ENCODE measurements around the gene CKAP2L. TPM values are rescaled to one million over a fixed set of nuclear protein-coding genes. Genes with fewer than 3 reads are reported as not detected.

The CKAP2L gene
- total RNA-seq, 1 donor from 2014 or later = 5.1 TPM

DNA sequence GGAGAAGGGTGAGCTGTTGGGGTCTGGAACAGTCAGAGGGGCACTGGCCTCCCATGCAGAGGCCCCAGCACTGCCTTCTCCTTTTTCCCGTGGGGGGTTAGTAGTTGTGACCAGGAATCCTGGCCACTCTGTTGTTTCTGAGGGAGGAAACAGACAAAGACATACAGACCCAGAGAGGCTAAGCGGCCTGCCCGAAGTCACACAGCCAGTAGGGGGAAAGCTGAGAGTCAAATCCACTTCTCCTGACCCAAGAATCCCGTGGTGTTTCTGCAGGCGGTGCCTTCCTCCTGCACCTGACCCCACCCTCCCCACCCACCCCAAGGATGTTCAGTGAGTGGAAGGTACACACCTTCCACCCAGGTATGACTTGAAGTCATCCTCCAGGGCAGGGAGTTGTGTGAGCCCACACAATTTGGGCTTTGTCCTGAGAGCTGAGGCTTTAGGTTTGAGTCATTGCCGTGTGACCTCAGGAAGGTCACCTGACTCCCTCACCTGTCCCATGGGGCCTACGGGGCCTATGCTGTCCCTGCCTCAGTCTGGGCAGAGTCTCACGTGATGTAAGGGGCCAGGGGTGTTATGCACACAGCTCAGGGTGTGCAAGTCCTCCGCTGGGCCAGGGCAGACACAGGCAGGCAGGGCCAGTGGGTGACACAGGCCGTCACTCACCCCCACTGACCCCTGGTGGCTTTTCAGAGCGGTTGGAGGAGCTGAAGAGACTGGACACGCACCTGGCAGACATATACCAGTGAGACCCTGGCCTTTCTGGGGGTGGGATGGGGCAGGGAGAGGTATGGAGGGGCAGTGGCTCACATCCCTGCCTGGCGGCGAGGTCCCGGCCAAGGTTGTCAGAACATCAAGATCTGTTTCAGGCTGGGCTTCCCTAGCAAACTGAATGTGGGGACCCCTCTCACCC is 38.6 kb downstream of the CKAP2L start:
- peaks cover 16% of the 10 kb centered on the region for H3K4me1 Mint-ChIP-seq (ENCODE audit: low read depth)
- TF ChIP-seq CTCF (IDR thresholded peaks at IDR 0.05) = no peak
- H3K9me3 Mint-ChIP-seq (ENCODE audit: low read depth) = no peaks in the 10 kb centered on the region
- no peaks in the 10 kb centered on the region for H3K36me3 Mint-ChIP-seq (ENCODE audit: low read depth)
- H3K27ac Mint-ChIP-seq (ENCODE audit: unreplicated experiment) = no peak overlapping the region
- no peak overlapping the region for H3K4me3 Mint-ChIP-seq (ENCODE audit: unreplicated experiment)
- no peaks in the 10 kb centered on the region for H3K27me3 Mint-ChIP-seq (ENCODE audit: low read depth)
- DNase-seq (ENCODE audit: low spot score) = no peak

DNA sequence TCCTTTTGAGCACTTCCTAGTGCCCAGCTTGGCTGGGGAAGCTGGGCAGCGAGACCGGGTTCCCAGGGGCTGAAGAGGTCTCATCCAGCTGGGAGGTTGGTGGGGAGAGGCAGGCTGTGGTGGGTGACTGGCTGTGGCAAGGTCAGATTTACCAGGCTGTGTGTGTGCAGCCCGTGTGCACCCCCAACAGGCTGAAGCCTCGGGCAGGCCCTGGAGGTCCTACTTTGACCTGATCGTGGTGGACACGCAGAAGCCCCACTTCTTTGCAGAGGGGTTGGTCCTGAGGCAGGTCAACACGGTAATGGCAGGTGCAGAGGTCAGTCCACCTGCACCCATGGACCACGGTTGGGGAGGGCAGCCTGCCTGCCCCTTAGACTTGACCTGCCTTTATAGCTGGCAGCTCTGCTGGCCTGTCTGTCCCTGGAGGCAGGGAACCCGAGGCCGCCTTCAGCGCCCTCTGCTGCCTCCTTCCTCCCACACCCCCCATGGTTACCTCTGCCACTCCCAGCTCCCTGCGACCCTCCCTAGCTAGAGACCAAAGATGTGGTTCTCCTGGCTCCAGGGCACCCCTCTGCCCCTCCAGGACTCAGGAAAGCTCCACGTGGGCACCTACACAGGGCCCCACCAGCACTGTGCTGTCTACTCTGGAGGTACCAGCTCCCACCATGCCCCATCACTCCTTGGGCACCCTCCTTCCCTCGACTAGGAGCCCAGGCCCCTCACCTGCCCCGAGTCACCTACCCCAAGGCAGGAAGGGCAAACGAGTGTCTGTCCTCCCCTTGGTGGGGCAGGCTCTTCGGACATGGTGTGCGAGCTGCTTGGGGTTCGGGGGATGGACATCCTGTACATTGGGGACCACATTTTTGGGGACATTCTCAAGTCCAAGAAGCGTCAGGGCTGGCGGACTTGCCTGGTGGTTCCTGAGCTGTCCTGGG is 39.6 kb downstream of the CKAP2L start:
- no peak overlapping the region for H3K27ac Mint-ChIP-seq (ENCODE audit: unreplicated experiment)
- peak; percentile 39 for TF ChIP-seq CTCF (IDR thresholded peaks at IDR 0.05)

DNA sequence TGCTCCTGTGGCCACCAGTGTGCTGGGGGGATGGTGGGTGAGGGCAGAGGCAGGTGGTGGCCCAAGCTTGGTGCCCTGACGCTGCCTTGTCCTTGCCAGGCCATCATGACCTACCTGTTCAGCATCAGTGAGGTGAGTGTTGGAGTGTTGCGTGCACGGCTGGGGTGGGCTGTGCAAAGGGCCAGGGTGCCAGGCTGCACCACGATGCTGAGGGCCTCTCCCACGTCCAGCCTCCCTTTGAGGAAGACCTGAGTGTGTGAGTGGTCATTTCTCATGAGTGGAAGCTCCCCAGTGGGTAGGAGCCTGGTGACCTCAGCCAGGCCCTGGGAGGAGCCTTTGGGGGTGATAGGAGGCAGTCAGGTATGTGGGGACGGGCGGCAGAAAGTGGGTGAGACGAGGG is 40.4 kb downstream of the CKAP2L start:
- Mint-ChIP-seq H3K4me3 (ENCODE audit: unreplicated experiment) (no peak overlapping the region), H3K36me3 (ENCODE audit: low read depth) (no peaks in the 10 kb centered on the region), H3K27me3 (ENCODE audit: low read depth) (no peaks in the 10 kb centered on the region), H3K27ac (ENCODE audit: unreplicated experiment) (no peak overlapping the region), H3K4me1 (ENCODE audit: low read depth) (peaks cover 11% of the 10 kb centered on the region), H3K9me3 (ENCODE audit: low read depth) (no peaks in the 10 kb centered on the region)
- TF ChIP-seq CTCF (IDR thresholded peaks at IDR 0.05) = no peak
- no peak for DNase-seq (ENCODE audit: low spot score)

More for the DNA sequence above, 39.6 kb downstream of the CKAP2L start:
- peaks cover 11% of the 10 kb centered on the region for H3K4me1 Mint-ChIP-seq (ENCODE audit: low read depth)
- H3K36me3 Mint-ChIP-seq (ENCODE audit: low read depth) = no peaks in the 10 kb centered on the region
- no peaks in the 10 kb centered on the region for H3K9me3 Mint-ChIP-seq (ENCODE audit: low read depth)
- no peak for DNase-seq (ENCODE audit: low spot score)
- no peak overlapping the region for H3K4me3 Mint-ChIP-seq (ENCODE audit: unreplicated experiment)
- H3K27me3 Mint-ChIP-seq (ENCODE audit: low read depth) = no peaks in the 10 kb centered on the region

GRCh38 chr2:112723547-112723940 is 40.9 kb downstream of the CKAP2L start:
- Mint-ChIP-seq H3K27ac (ENCODE audit: unreplicated experiment) (no peak overlapping the region), H3K27me3 (ENCODE audit: low read depth) (peaks cover 3% of the 10 kb centered on the region), H3K4me3 (ENCODE audit: unreplicated experiment) (no peak overlapping the region), H3K9me3 (ENCODE audit: low read depth) (no peaks in the 10 kb centered on the region), H3K4me1 (ENCODE audit: low read depth) (peaks cover 10% of the 10 kb centered on the region), H3K36me3 (ENCODE audit: low read depth) (no peaks in the 10 kb centered on the region)
- no peak for DNase-seq (ENCODE audit: low spot score)
- no peak for TF ChIP-seq CTCF (IDR thresholded peaks at IDR 0.05)

Measured in chondrocyte (in vitro differentiated cells).